Fibroblast of villous mesenchyme (primary cell): ENCODE data around the gene DCLK1. TPM values are rescaled to one million over a fixed set of nuclear protein-coding genes. Genes with fewer than 3 reads are reported as not detected.

Experiments
- DNase-seq: peaks from one replicate; pipeline ENCODE4 v3.0.0-alpha.2; 2010; ENCODE audit warnings: low read depth
- H3K4me3 ChIP-seq: 2 replicates; pipeline ENCODE4 v1.5.1; 2011; ENCODE audit warnings: low read depth, mild to moderate bottlenecking, low read length
- CTCF ChIP-seq: IDR thresholded peaks from 2 replicates; pipeline ENCODE4 v1.5.1; 2012; ENCODE audit warnings: low read depth, mild to moderate bottlenecking, low read length; ENCODE audit not compliant: insufficient read depth
- total RNA-seq: library from RNA; depleted of rRNA; stranded (reverse); fragments of >200 nt; gene quantifications from 2 replicates; pipeline ENCODE4 v1.2.3, GENCODE V29; 2012

DCLK1 gene
- total RNA-seq, 1 donor: 0.86 TPM

GRCh38 chr13:36058116-36058515, 73.1 kb downstream of the DCLK1 start:
- TF ChIP-seq CTCF: no peak
- no peak for DNase-seq
- H3K4me3 ChIP-seq: no peak overlapping the region

- H3K4me3 ChIP-seq: no peak overlapping the region
- no peak for TF ChIP-seq CTCF
- DNase-seq: no peak
These were observed 73.6 kb downstream of the DCLK1 start for GRCh38 chr13:36057547-36057946.

GRCh38 chr13:36057041-36057440, 74.1 kb downstream of the DCLK1 start:
- H3K4me3 ChIP-seq: no peak overlapping the region
- no peak for TF ChIP-seq CTCF
- no peak for DNase-seq

- no peak overlapping the region for H3K4me3 ChIP-seq
- no peak for TF ChIP-seq CTCF
- DNase-seq: no peak
These were observed 75.8 kb downstream of the DCLK1 start for GRCh38 chr13:36055366-36055765.

- no peak overlapping the region for H3K4me3 ChIP-seq
- no peak for TF ChIP-seq CTCF
- no peak for DNase-seq
These were observed 77.1 kb downstream of the DCLK1 start for GRCh38 chr13:36054041-36054440.

GRCh38 chr13:36051082-36051481, 80.1 kb downstream of the DCLK1 start:
- DNase-seq: no peak
- TF ChIP-seq CTCF: no peak
- H3K4me3 ChIP-seq: no peak overlapping the region

- H3K4me3 ChIP-seq: no peak overlapping the region
- no peak for DNase-seq
- TF ChIP-seq CTCF: no peak
These were observed 84.5 kb downstream of the DCLK1 start for GRCh38 chr13:36046672-36047071.
